Vagina (tissue), 2 donors: ENCODE measurements around the gene CHCHD6. TPM values are rescaled to one million over a fixed set of nuclear protein-coding genes. Genes with fewer than 3 reads are reported as not detected.
A peak's percentile ranks its signal among the peaks of the same experiment; 100 is the strongest.

Experiments
- DNase-seq, 2 donors: peaks; one replicate each; pipeline ENCODE4 v3.0.0-alpha.2; 2017; ENCODE audit errors: extremely low spot score in 2 of 2
- H3K27ac ChIP-seq: fragments of 200-600 bp; sonication (generic); one replicate; pipeline ENCODE4 v1.5.1; 2019
- H3K27me3 ChIP-seq: fragments of 200-600 bp; sonication (generic); one replicate; pipeline ENCODE4 v1.5.1; 2019
- H3K36me3 ChIP-seq, 2 donors: fragments of 200-600 bp; sonication (generic); one replicate each; pipeline ENCODE4 v1.5.1; 2017 to 2019
- H3K4me1 ChIP-seq: fragments of 200-600 bp; sonication (generic); one replicate; pipeline ENCODE4 v1.5.1; 2019
- H3K4me3 ChIP-seq, 2 donors: fragments of 200-600 bp; sonication (generic); 1 replicate in 1 of 2; 2 replicates in 1 of 2; pipeline ENCODE4 v1.5.1; 2016 to 2019
- H3K9me3 ChIP-seq: fragments of 200-600 bp; sonication (generic); one replicate; pipeline ENCODE4 v1.5.1; 2019
- CTCF ChIP-seq, 3 experiments: fragments of 450-650 bp in 2 of 3; fragments of 200-600 bp in 1 of 3; sonication (generic) in 1 of 3; IDR thresholded peaks; one replicate each; pipeline ENCODE4 v1.5.1; 2017 to 2019; ENCODE audit warnings: antibody characterized with exemption in 3 of 3, mild to moderate bottlenecking in 2 of 3, moderate library complexity in 2 of 3
- POLR2A ChIP-seq, 2 donors: fragments of 450-650 bp; IDR thresholded peaks; one replicate each; pipeline ENCODE4 v1.6.1; 2017; ENCODE audit warnings: antibody characterized with exemption in 2 of 2, mild to moderate bottlenecking in 2 of 2, moderate library complexity in 2 of 2
- POLR2AphosphoS5 ChIP-seq, 2 donors: sonication (generic); formaldehyde crosslinking; IDR thresholded peaks; one replicate each; pipeline ENCODE4 v1.9.0; 2017; ENCODE audit warnings: antibody characterized with exemption in 2 of 2, mild to moderate bottlenecking in 2 of 2, low read depth in 1 of 2; ENCODE audit not compliant: insufficient read depth in 1 of 2
- intact Hi-C: fragments of 100-400 bp; cut with DNase I; formaldehyde crosslinking; loops from one replicate; pipeline ENCODE4 v1.15.1; 2023
- total RNA-seq: library from RNA; depleted of rRNA; stranded (reverse); fragments of >200 nt; gene quantifications from one replicate; pipeline ENCODE4 v1.2.3, GENCODE V29; 2016

Gene CHCHD6
- total RNA-seq, 1 donor from 2014 or later, result 12.8 TPM

GRCh38 chr3:126657901-126658300 is 46.1 kb upstream of the CHCHD6 start:
- Histone ChIP-seq H3K27me3 (no peaks in the 10 kb centered on the region), H3K36me3 (no peaks in the 10 kb centered on the region), H3K4me1 (peaks cover 7% of the 10 kb centered on the region), H3K4me3 (no peak overlapping the region), H3K27ac (no peak overlapping the region), H3K9me3 (no peaks in the 10 kb centered on the region)
- intact Hi-C loops, result no loop called here
- TF ChIP-seq POLR2A (IDR thresholded peaks at IDR 0.05) (no peak), CTCF (IDR thresholded peaks at IDR 0.05) (no peak), POLR2AphosphoS5 (IDR thresholded peaks at IDR 0.05; ENCODE audit: insufficient read depth in 1 of 2, low read depth in 1 of 2) (no peak)
- peak in 1 of 2 donors; percentile 60 for DNase-seq

GRCh38 chr3:126658584-126658983 is 45.5 kb upstream of the CHCHD6 start:
- H3K27me3 ChIP-seq, result no peaks in the 10 kb centered on the region
- TF ChIP-seq POLR2AphosphoS5 (IDR thresholded peaks at IDR 0.05; ENCODE audit: insufficient read depth in 1 of 2, low read depth in 1 of 2), result no peak

GRCh38 chr3:126659915-126660886 is 43.8 kb upstream of the CHCHD6 start:
- Histone ChIP-seq H3K4me1 (no peaks in the 10 kb centered on the region), H3K27ac (no peak overlapping the region), H3K4me3 (no peak overlapping the region), H3K9me3 (no peaks in the 10 kb centered on the region), H3K27me3 (no peaks in the 10 kb centered on the region), H3K36me3 (no peaks in the 10 kb centered on the region)
- intact Hi-C loops, result no loop called here
- TF ChIP-seq POLR2AphosphoS5 (IDR thresholded peaks at IDR 0.05; ENCODE audit: insufficient read depth in 1 of 2, low read depth in 1 of 2) (no peak), CTCF (IDR thresholded peaks at IDR 0.05) (no peak), POLR2A (IDR thresholded peaks at IDR 0.05) (no peak)
- peak; percentile 77 to 85 for DNase-seq

More at GRCh38 chr3:126658584-126658983, 45.5 kb upstream of the CHCHD6 start:
- DNase-seq, result peak in 1 of 2 donors; percentile 65
- peaks cover 6% of the 10 kb centered on the region for H3K4me1 ChIP-seq
- H3K36me3 ChIP-seq, result no peaks in the 10 kb centered on the region
- H3K4me3 ChIP-seq, result no peak overlapping the region
- H3K27ac ChIP-seq, result no peak overlapping the region
- H3K9me3 ChIP-seq, result no peaks in the 10 kb centered on the region
- intact Hi-C loops, result no loop called here

GRCh38 chr3:126661532-126662364 is 42.3 kb upstream of the CHCHD6 start:
- Histone ChIP-seq H3K4me1 (no peaks in the 10 kb centered on the region), H3K27me3 (no peaks in the 10 kb centered on the region), H3K9me3 (no peaks in the 10 kb centered on the region), H3K27ac (no peak overlapping the region), H3K4me3 (no peak overlapping the region), H3K36me3 (no peaks in the 10 kb centered on the region)
- intact Hi-C loops, result no loop called here
- DNase-seq, result peak; percentile 77 to 89
- TF ChIP-seq POLR2AphosphoS5 (IDR thresholded peaks at IDR 0.05; ENCODE audit: insufficient read depth in 1 of 2, low read depth in 1 of 2) (no peak), CTCF (IDR thresholded peaks at IDR 0.05) (no peak), POLR2A (IDR thresholded peaks at IDR 0.05) (no peak)

- no peaks in the 10 kb centered on the region for H3K27me3 ChIP-seq
These were observed 40.8 kb upstream of the CHCHD6 start for GRCh38 chr3:126663257-126663656.

More at GRCh38 chr3:126663257-126663656, 40.8 kb upstream of the CHCHD6 start:
- intact Hi-C loops, result no loop called here
- Histone ChIP-seq H3K36me3 (no peaks in the 10 kb centered on the region), H3K4me1 (no peaks in the 10 kb centered on the region), H3K4me3 (no peak overlapping the region), H3K9me3 (no peaks in the 10 kb centered on the region), H3K27ac (no peak overlapping the region)
- peak; percentile 72 for DNase-seq
- TF ChIP-seq POLR2A (IDR thresholded peaks at IDR 0.05), result no peak
- no peak for TF ChIP-seq CTCF (IDR thresholded peaks at IDR 0.05)
- TF ChIP-seq POLR2AphosphoS5 (IDR thresholded peaks at IDR 0.05; ENCODE audit: insufficient read depth in 1 of 2, low read depth in 1 of 2), result no peak
